Neuronal stem cell (in vitro differentiated cells): ENCODE results near the gene CKMT2.

Experiments
- DNase-seq: peaks from one replicate; pipeline ENCODE4 v3.0.0-alpha.2; 2013; ENCODE audit warnings: low spot score
- H2AFZ ChIP-seq: one replicate; pipeline ENCODE4 v1.6.1; 2013; ENCODE audit warnings: mild to moderate bottlenecking, low read length, inconsistent platforms
- H2AK5ac ChIP-seq: 2 replicates; pipeline ENCODE4 v1.6.1; 2013; ENCODE audit warnings: low read depth, mild to moderate bottlenecking, inconsistent platforms, low read length, moderate library complexity, mixed read lengths
- H2BK120ac ChIP-seq: 2 replicates; pipeline ENCODE4 v1.6.1; 2013; ENCODE audit warnings: low read depth, mild to moderate bottlenecking, inconsistent platforms, low read length, moderate library complexity, mixed read lengths
- H2BK12ac ChIP-seq: one replicate; pipeline ENCODE4 v1.6.1; 2013; ENCODE audit warnings: low read length, inconsistent platforms
- H2BK15ac ChIP-seq: 2 replicates; pipeline ENCODE4 v1.6.1; 2013; ENCODE audit warnings: mild to moderate bottlenecking, low read length, inconsistent platforms, mixed read lengths
- H2BK5ac ChIP-seq: one replicate; pipeline ENCODE4 v1.6.1; 2013; ENCODE audit warnings: inconsistent platforms, mild to moderate bottlenecking, low read length, moderate library complexity
- H3K14ac ChIP-seq: one replicate; pipeline ENCODE4 v1.6.1; 2013; ENCODE audit warnings: low read length, inconsistent platforms
- H3K18ac ChIP-seq: 2 replicates; pipeline ENCODE4 v1.6.1; 2013; ENCODE audit warnings: low read length, inconsistent platforms
- H3K23ac ChIP-seq: 2 replicates; pipeline ENCODE4 v1.6.1; 2013; ENCODE audit warnings: low read depth, mild to moderate bottlenecking, mixed read lengths, low read length, inconsistent platforms; ENCODE audit not compliant: poor library complexity
- H3K27ac ChIP-seq: replicated peaks from 3 replicates; pipeline ENCODE4 v1.5.1; 2013; ENCODE audit warnings: low read length, inconsistent platforms
- H3K27me3 ChIP-seq, 3 experiments: 2 replicates each; pipeline ENCODE4 v1.6.1; 2013; ENCODE audit warnings: low read length in 3 of 3, mild to moderate bottlenecking in 2 of 3, inconsistent platforms in 1 of 3, low read depth in 1 of 3, mixed read lengths in 1 of 3, moderate library complexity in 1 of 3; ENCODE audit not compliant: control insufficient read depth in 3 of 3, insufficient read depth in 3 of 3
- H3K36me3 ChIP-seq, 2 donors: replicated peaks in 1 of 2; 2 replicates each; pipeline ENCODE4 v1.6.1; 2013; ENCODE audit warnings: low read length in 2 of 2; ENCODE audit not compliant: control insufficient read depth in 2 of 2, insufficient read depth in 2 of 2
- H3K4ac ChIP-seq: 2 replicates; pipeline ENCODE4 v1.6.1; 2013; ENCODE audit warnings: inconsistent platforms, mild to moderate bottlenecking, low read length, moderate library complexity
- H3K4me1 ChIP-seq, 2 donors: 1 replicate in 1 of 2; 2 replicates in 1 of 2; pipeline ENCODE4 v1.6.1; 2013; ENCODE audit warnings: low read length in 2 of 2, low read depth in 1 of 2; ENCODE audit not compliant: control insufficient read depth in 2 of 2, insufficient read depth in 1 of 2
- H3K4me2 ChIP-seq: one replicate; pipeline ENCODE4 v1.6.1; 2013; ENCODE audit warnings: mild to moderate bottlenecking, low read length, inconsistent platforms; ENCODE audit not compliant: insufficient read depth, poor library complexity, severe bottlenecking
- H3K4me3 ChIP-seq, 2 donors: 2 replicates each; pipeline ENCODE4 v1.5.1; 2013; ENCODE audit warnings: low read length in 2 of 2, mild to moderate bottlenecking in 2 of 2, inconsistent platforms in 1 of 2, moderate library complexity in 1 of 2
- H3K79me1 ChIP-seq: one replicate; pipeline ENCODE4 v1.6.1; 2013; ENCODE audit warnings: low read depth, mild to moderate bottlenecking, inconsistent platforms, low read length, moderate library complexity
- H3K9ac ChIP-seq: one replicate; pipeline ENCODE4 v1.6.1; 2013; ENCODE audit warnings: mild to moderate bottlenecking, low read depth, low read length, inconsistent platforms; ENCODE audit not compliant: poor library complexity
- H3K9me3 ChIP-seq, 2 donors: replicated peaks in 1 of 2; 2 replicates each; pipeline versions ENCODE3 to v1.6.1; 2013; ENCODE audit warnings: low read length in 2 of 2, mild to moderate bottlenecking in 2 of 2, inconsistent platforms in 1 of 2, low read depth in 1 of 2, mixed read lengths in 1 of 2, moderate library complexity in 1 of 2; ENCODE audit not compliant: control insufficient read depth in 2 of 2, insufficient read depth in 1 of 2
- H4K8ac ChIP-seq: one replicate; pipeline ENCODE4 v1.6.1; 2013; ENCODE audit warnings: low read depth, mild to moderate bottlenecking, inconsistent platforms, low read length, moderate library complexity
- H4K91ac ChIP-seq: one replicate; pipeline ENCODE4 v1.6.1; 2013; ENCODE audit warnings: low read length, low read depth, mild to moderate bottlenecking, inconsistent platforms; ENCODE audit not compliant: poor library complexity
- WGBS, 2 donors: extraction: QIAGEN DNeasy Blood & Tissue Kit; methylation state at CpG; one replicate each; pipeline ENCODE4 v1.1.7; 2013; ENCODE audit warnings: missing lambda C conversion rate in 2 of 2, mixed read lengths in 1 of 2; ENCODE audit not compliant: insufficient read length in 2 of 2, insufficient replicate concordance in 1 of 2; ENCODE audit errors: extremely low coverage in 2 of 2; 5-methylcytosine and 5-hydroxymethylcytosine counted together

The CKMT2 gene

GRCh38 chr5:81225463-81225862 is 7.7 kb upstream of the CKMT2 start:
- Histone ChIP-seq H3K9me3 (no peaks in the 10 kb centered on the region), H3K9ac (no peak overlapping the region), H3K4me2 (no peak overlapping the region), H4K8ac (no peak overlapping the region), H4K91ac (no peak overlapping the region), H3K27me3 (peaks cover 0 to 2% (median 0%) of the 10 kb centered on the region in 3 experiments), H3K79me1 (no peaks in the 10 kb centered on the region), H3K23ac (no peak overlapping the region), H2BK12ac (no peak overlapping the region), H3K36me3 (no peaks in the 10 kb centered on the region), H3K14ac (no peak overlapping the region), H3K4me3 (no peak overlapping the region), H3K27ac (no peak overlapping the region), H2BK15ac (no peak overlapping the region), H2BK120ac (no peak overlapping the region), H3K4ac (no peak overlapping the region), H3K18ac (no peak overlapping the region), H2AFZ (no peak overlapping the region), H2AK5ac (no peak overlapping the region), H3K4me1 (no peaks in the 10 kb centered on the region), H2BK5ac (no peak overlapping the region)
- no peak for DNase-seq
- WGBS, 2 donors: 100% methylated on average over 1 of the region's 8 CpGs

GRCh38 chr5:81226286-81226685 is 6.8 kb upstream of the CKMT2 start:
- Histone ChIP-seq H4K8ac (no peak overlapping the region), H3K18ac (no peak overlapping the region), H3K4me1 (no peaks in the 10 kb centered on the region), H3K27ac (no peak overlapping the region), H2BK5ac (no peak overlapping the region), H3K4ac (no peak overlapping the region), H3K4me3 (no peak overlapping the region), H2BK12ac (peak overlapping the region; percentile 4), H3K9me3 (no peaks in the 10 kb centered on the region), H3K4me2 (no peak overlapping the region), H3K9ac (no peak overlapping the region), H3K14ac (no peak overlapping the region), H3K36me3 (no peaks in the 10 kb centered on the region), H4K91ac (no peak overlapping the region), H2AK5ac (no peak overlapping the region), H3K23ac (no peak overlapping the region), H2BK120ac (no peak overlapping the region), H2AFZ (no peak overlapping the region), H2BK15ac (no peak overlapping the region), H3K27me3 (peaks cover 0 to 2% (median 0%) of the 10 kb centered on the region in 3 experiments), H3K79me1 (no peaks in the 10 kb centered on the region)
- WGBS, 2 donors: no CpG with 5 or more reads among the region's 2 CpGs
- no peak for DNase-seq

- no peak overlapping the region for H2BK120ac ChIP-seq
- H3K4me3 ChIP-seq: no peak overlapping the region
- H3K79me1 ChIP-seq: no peaks in the 10 kb centered on the region
- H3K36me3 ChIP-seq: no peaks in the 10 kb centered on the region
- no peak overlapping the region for H2BK15ac ChIP-seq
- H3K4me2 ChIP-seq: no peak overlapping the region
- H3K9me3 ChIP-seq: no peaks in the 10 kb centered on the region
- H3K23ac ChIP-seq: no peak overlapping the region
- no peaks in the 10 kb centered on the region for H3K4me1 ChIP-seq
- H3K27ac ChIP-seq: no peak overlapping the region
- no peak overlapping the region for H3K14ac ChIP-seq
- no peak overlapping the region for H2BK5ac ChIP-seq
- no peak overlapping the region for H3K18ac ChIP-seq
- H2AK5ac ChIP-seq: no peak overlapping the region
- no peak overlapping the region for H4K91ac ChIP-seq
- H4K8ac ChIP-seq: no peak overlapping the region
- no peak overlapping the region for H3K4ac ChIP-seq
- H3K9ac ChIP-seq: no peak overlapping the region
- no CpG with 5 or more reads among the region's 1 CpG for WGBS, 2 donors
- H2AFZ ChIP-seq: no peak overlapping the region
- no peak for DNase-seq
- H3K27me3 ChIP-seq: peaks cover 0 to 2% (median 0%) of the 10 kb centered on the region in 3 experiments
- H2BK12ac ChIP-seq: no peak overlapping the region
These were observed 6.2 kb upstream of the CKMT2 start for GRCh38 chr5:81226949-81227348.

GRCh38 chr5:81228084-81228483 is 5.0 kb upstream of the CKMT2 start:
- Histone ChIP-seq H4K8ac (no peak overlapping the region), H3K23ac (no peak overlapping the region), H3K4me2 (no peak overlapping the region), H2AFZ (no peak overlapping the region), H3K4me1 (no peaks in the 10 kb centered on the region), H3K27ac (no peak overlapping the region), H4K91ac (no peak overlapping the region), H2BK120ac (no peak overlapping the region), H3K18ac (no peak overlapping the region), H2BK15ac (no peak overlapping the region), H3K36me3 (no peaks in the 10 kb centered on the region), H2AK5ac (no peak overlapping the region), H3K4me3 (no peak overlapping the region), H3K79me1 (no peaks in the 10 kb centered on the region), H3K27me3 (peaks cover 0 to 2% (median 0%) of the 10 kb centered on the region in 3 experiments), H2BK12ac (no peak overlapping the region), H3K14ac (no peak overlapping the region), H3K9ac (no peak overlapping the region), H2BK5ac (no peak overlapping the region), H3K9me3 (no peaks in the 10 kb centered on the region), H3K4ac (no peak overlapping the region)
- no peak for DNase-seq
- no CpG with 5 or more reads among the region's 4 CpGs for WGBS, 2 donors
